OCI-LY1 (cell line): ENCODE results near the gene ACSM2A.

Experiments used
- CTCF ChIP-seq: fragments of 200-600 bp; sonication (generic), shearing (Covaris generic); IDR thresholded peaks from 2 replicates; pipeline ENCODE4 v1.5.1; 2017; ENCODE audit warnings: mild to moderate bottlenecking, antibody characterized with exemption, low read length, moderate library complexity, mixed read lengths
- EZH2 ChIP-seq: fragments of 200-600 bp; sonication (generic), shearing (Covaris generic); IDR thresholded peaks from 2 replicates; pipeline ENCODE4 v1.8.0; 2017; ENCODE audit warnings: borderline replicate concordance, mixed run types, mild to moderate bottlenecking, antibody characterized with exemption, low read length, moderate library complexity, mixed read lengths

GRCh38 chr16:20484726-20485125, 33.4 kb downstream of the ACSM2A start:
- TF ChIP-seq CTCF (no peak), EZH2 (no peak)
